HG03520 (cell line): ENCODE results near the gene TNS1.

Experiments used
- ATAC-seq: cut with Tn5 transposase; IDR thresholded peaks from one replicate; pipeline ENCODE4 v1.9.1; 2021; ENCODE audit warnings: mild to moderate bottlenecking, moderate library complexity; ENCODE audit not compliant: unreplicated experiment

The TNS1 gene

GRCh38 chr2:217761645-217762277 is 241.0 kb downstream of the TNS1 start:
- no peak for ATAC-seq

GRCh38 chr2:217759991-217760390 is 242.8 kb downstream of the TNS1 start:
- ATAC-seq = no peak

GRCh38 chr2:217757108-217757463 is 245.7 kb downstream of the TNS1 start:
- no peak for ATAC-seq

GRCh38 chr2:217756375-217757107 is 246.3 kb downstream of the TNS1 start:
- no peak for ATAC-seq

- ATAC-seq = no peak
Measured at GRCh38 chr2:217755027-217755745, 247.6 kb downstream of the TNS1 start.

- ATAC-seq = no peak
Measured at GRCh38 chr2:217753460-217754200, 249.2 kb downstream of the TNS1 start.

- no peak for ATAC-seq
Measured at GRCh38 chr2:217752714-217753459, 249.9 kb downstream of the TNS1 start.

- ATAC-seq = no peak
Measured at GRCh38 chr2:217751952-217752351, 250.8 kb downstream of the TNS1 start.

- ATAC-seq = no peak
Measured at GRCh38 chr2:217751192-217751591, 251.6 kb downstream of the TNS1 start.
